GM23338 (cell line): ENCODE data around the gene NRCAM.

Experiments
- CREB1 ChIP-seq: fragments of 250-450 bp; sonication (Bioruptor Pico); IDR thresholded peaks from 2 replicates; pipeline ENCODE4 v1.5.0; 2020; ENCODE audit warnings: low read depth, mild to moderate bottlenecking, moderate library complexity
- EZH2 ChIP-seq: fragments of 200-600 bp; sonication (generic); IDR thresholded peaks from one replicate; pipeline ENCODE4 v1.8.0; 2017; ENCODE audit warnings: antibody characterized with exemption, mild to moderate bottlenecking, low read depth; ENCODE audit not compliant: unreplicated experiment
- EZH2phosphoT487 ChIP-seq: fragments of 200-600 bp; sonication (generic); IDR thresholded peaks from one replicate; pipeline ENCODE4 v1.8.1; 2018; ENCODE audit warnings: antibody characterized with exemption; ENCODE audit not compliant: unreplicated experiment
- POLR2AphosphoS5 ChIP-seq: IDR thresholded peaks from 2 replicates; pipeline ENCODE4 v1.6.1; 2016; ENCODE audit warnings: antibody characterized with exemption, low read depth
- TF ChIP-seq, protein P1 (sequence below), 2 experiments: fragments of 200-600 bp in 1 of 2; sonication (generic) in 1 of 2; conservative IDR thresholded peaks; 2 replicates each; pipeline versions ENCODE4 v1.5.1 to v1.6.1; 2016 to 2017; ENCODE audit warnings: antibody characterized with exemption in 2 of 2, low read depth in 2 of 2, mild to moderate bottlenecking in 2 of 2, moderate library complexity in 1 of 2

DNA sequence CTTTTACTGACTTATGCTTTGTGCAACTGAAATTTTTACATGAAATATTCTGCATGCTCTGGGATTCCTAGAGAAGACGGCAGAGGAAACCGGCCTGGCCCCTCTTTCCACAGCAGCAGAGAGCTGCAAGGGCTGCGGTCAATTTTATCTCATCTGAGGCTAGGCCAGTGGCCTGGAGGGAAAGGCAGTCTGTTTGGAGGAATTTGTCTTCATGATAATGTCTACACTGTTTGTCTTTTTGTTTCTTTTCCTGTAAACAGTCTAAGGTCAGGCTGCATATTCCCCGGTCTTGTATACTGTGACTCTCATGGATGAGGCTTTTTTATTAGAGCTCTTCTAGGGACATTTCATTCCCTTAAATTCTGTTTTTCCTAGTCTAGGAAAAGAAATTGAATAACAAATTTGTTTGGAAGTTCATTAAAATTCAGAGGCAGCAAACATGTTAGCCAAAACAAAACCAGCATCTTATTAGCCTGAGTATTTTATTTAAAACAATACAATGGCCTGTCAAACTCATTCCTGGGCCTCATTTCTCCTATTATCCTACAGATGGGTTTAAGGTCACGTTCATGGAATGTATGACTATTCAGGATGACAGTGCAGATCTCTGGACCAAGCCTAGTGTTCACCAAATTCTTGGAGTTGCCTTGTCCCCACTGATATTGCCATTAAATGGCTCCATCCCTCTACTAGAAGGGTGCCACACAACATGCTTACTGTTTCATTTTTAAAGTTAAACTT lies 352.5 kb downstream of the NRCAM start:
- TF ChIP-seq, protein P1, sequence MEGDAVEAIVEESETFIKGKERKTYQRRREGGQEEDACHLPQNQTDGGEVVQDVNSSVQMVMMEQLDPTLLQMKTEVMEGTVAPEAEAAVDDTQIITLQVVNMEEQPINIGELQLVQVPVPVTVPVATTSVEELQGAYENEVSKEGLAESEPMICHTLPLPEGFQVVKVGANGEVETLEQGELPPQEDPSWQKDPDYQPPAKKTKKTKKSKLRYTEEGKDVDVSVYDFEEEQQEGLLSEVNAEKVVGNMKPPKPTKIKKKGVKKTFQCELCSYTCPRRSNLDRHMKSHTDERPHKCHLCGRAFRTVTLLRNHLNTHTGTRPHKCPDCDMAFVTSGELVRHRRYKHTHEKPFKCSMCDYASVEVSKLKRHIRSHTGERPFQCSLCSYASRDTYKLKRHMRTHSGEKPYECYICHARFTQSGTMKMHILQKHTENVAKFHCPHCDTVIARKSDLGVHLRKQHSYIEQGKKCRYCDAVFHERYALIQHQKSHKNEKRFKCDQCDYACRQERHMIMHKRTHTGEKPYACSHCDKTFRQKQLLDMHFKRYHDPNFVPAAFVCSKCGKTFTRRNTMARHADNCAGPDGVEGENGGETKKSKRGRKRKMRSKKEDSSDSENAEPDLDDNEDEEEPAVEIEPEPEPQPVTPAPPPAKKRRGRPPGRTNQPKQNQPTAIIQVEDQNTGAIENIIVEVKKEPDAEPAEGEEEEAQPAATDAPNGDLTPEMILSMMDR (conservative IDR thresholded peaks at IDR 0.05; ENCODE audit: low read depth in 2 of 2), result no peak
- TF ChIP-seq EZH2 (no peak), POLR2AphosphoS5 (no peak), CREB1 (no peak), EZH2phosphoT487 (no peak)
